HEK293T (cell line): ENCODE measurements around the gene PRC1.
"Not testable (repeated sequence)": the region's sequence is repeated elsewhere in the genome, so short reads cannot be mapped to it uniquely, and the experiment has no call there.

Experiments used
- CTCF ChIA-PET: fragments of 350-600 bp; formaldehyde crosslinking; extraction: SDS; loops from one replicate; lab custom pipeline; 2021; ENCODE audit warnings: antibody characterized with exemption, inconsistent platforms; lab: Yijun Ruan, JAX
- POLR2A ChIA-PET: fragments of 350-600 bp; formaldehyde crosslinking; extraction: SDS; loops from one replicate; lab custom pipeline; 2020; ENCODE audit warnings: antibody characterized with exemption, inconsistent platforms; lab: Yijun Ruan, JAX
- DNase-seq: peaks from one replicate; pipeline ENCODE4 v3.0.0; 2012; ENCODE audit warnings: mixed read lengths; ENCODE audit errors: extremely low spot score
- ARNT ChIP-seq: fragments of 450-650 bp; IDR thresholded peaks from 2 replicates; pipeline ENCODE4 v1.6.1; 2017; ENCODE audit warnings: mild to moderate bottlenecking
- BHLHE40 ChIP-seq: fragments of 450-650 bp; IDR thresholded peaks from 2 replicates; pipeline ENCODE4 v1.6.1; 2016; ENCODE audit warnings: mild to moderate bottlenecking, moderate library complexity, borderline replicate concordance
- CTBP1 ChIP-seq: fragments of 450-650 bp; IDR thresholded peaks from 2 replicates; pipeline ENCODE4 v1.6.1; 2016; ENCODE audit warnings: borderline replicate concordance
- ELF4 ChIP-seq: fragments of 450-650 bp; IDR thresholded peaks from 2 replicates; pipeline ENCODE4 v1.6.1; 2017; ENCODE audit warnings: antibody characterized with exemption
- FOXA1 ChIP-seq: fragments of 450-650 bp; IDR thresholded peaks from 2 replicates; pipeline ENCODE4 v1.6.1; 2016; ENCODE audit warnings: mild to moderate bottlenecking
- FOXK2 ChIP-seq: fragments of 450-650 bp; IDR thresholded peaks from 2 replicates; pipeline ENCODE4 v1.6.1; 2016; ENCODE audit warnings: mild to moderate bottlenecking
- FOXM1 ChIP-seq: fragments of 450-650 bp; IDR thresholded peaks from 2 replicates; pipeline ENCODE4 v1.6.1; 2017; ENCODE audit warnings: mild to moderate bottlenecking, borderline replicate concordance
- HDGF ChIP-seq: fragments of 450-650 bp; IDR thresholded peaks from 2 replicates; pipeline ENCODE4 v1.6.1; 2017; ENCODE audit warnings: antibody characterized with exemption, borderline replicate concordance
- L3MBTL2 ChIP-seq: fragments of 450-650 bp; conservative IDR thresholded peaks from 2 replicates; pipeline ENCODE4 v1.6.1; 2016; ENCODE audit warnings: mild to moderate bottlenecking
- LEF1 ChIP-seq: fragments of 450-650 bp; IDR thresholded peaks from 2 replicates; pipeline ENCODE4 v1.6.1; 2017; ENCODE audit warnings: mild to moderate bottlenecking, borderline replicate concordance
- NFRKB ChIP-seq: fragments of 450-650 bp; IDR thresholded peaks from 2 replicates; pipeline ENCODE4 v1.6.1; 2016; ENCODE audit warnings: mild to moderate bottlenecking, moderate library complexity
- PKNOX1 ChIP-seq: fragments of 450-650 bp; IDR thresholded peaks from 2 replicates; pipeline ENCODE4 v1.6.1; 2016
- SP1 ChIP-seq: fragments of 450-650 bp; IDR thresholded peaks from 2 replicates; pipeline ENCODE4 v1.6.1; 2017
- SUZ12 ChIP-seq: fragments of 450-650 bp; IDR thresholded peaks from 2 replicates; pipeline ENCODE4 v1.6.1; 2016; ENCODE audit warnings: mild to moderate bottlenecking
- TARDBP ChIP-seq: fragments of 450-650 bp; IDR thresholded peaks from 2 replicates; pipeline ENCODE4 v1.6.1; 2016
- ZNF384 ChIP-seq: fragments of 450-650 bp; IDR thresholded peaks from 2 replicates; pipeline ENCODE4 v1.6.1; 2016

Gene PRC1

DNA sequence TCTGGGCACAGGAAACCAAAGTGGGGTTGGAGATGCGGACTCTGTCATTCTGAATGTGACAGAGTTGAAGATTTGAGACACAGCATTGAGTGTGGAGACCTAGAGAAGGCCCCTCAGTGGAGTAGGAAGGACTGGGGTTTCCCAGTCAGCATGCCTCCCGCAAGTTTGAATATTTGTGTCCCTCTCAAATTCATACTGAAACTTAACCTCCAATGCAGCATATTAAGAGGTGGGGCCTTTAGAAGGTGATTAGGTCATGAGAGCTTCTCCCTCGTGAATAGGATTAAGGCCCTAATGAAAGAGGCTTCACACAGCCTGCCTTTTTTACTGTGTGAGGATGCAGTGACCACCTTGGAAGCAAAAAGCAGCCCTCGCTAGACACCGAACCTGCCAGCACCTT lies 70.0 kb downstream of the PRC1 start:
- ChIA-PET POLR2A (no interaction called here), CTCF (interaction anchor here (2.0 kb wide), 1 partner anchor 8 kb away, joined by 13 read pairs; the partner anchor contains the start of gene HDDC3)
- DNase-seq, result no peak
- TF ChIP-seq CTBP1 (no peak), ZNF384 (no peak), PKNOX1 (no peak), HDGF (no peak), L3MBTL2 (no peak), SUZ12 (no peak), LEF1 (no peak), FOXA1 (no peak), TARDBP (no peak), ELF4 (no peak), BHLHE40 (no peak), ARNT (no peak)

DNA sequence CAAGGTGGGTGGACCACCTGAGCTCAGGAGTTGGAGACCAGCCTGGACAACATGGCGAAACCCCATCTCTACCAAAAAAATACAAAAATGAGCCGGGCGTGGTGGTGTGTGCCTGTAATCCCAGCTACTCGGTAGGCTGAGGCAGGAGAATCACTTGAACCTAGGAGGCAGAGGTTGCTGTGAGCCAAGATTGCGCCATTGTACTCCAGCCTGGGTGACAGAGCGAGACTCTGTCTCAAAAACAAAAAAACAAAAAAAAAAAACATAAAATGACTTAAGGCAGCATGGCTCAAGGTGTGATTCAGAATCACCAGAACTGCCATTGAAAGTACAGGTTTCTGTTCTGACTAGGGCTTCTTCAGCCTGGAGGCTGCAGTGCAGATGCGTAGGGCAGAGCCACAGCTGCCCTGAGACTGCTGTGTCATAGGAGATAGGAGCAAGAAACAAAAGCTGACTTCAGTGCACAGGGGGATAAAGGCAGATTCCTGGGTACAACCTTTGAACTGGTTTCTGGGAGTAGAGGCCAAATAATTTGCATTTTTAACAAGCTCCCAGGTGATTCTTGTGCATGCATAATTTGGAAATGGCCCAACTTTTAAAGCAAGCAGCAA lies 71.5 kb downstream of the PRC1 start:
- not testable (repeated sequence) for DNase-seq
- POLR2A ChIA-PET, result interaction anchor here (2.0 to 2.8 kb wide), 2 partner anchors 9 kb away, joined by 8 to 15 read pairs; partner anchors contain the start of gene HDDC3
- CTCF ChIA-PET, result interaction anchor here (0.8 to 2.0 kb wide), 3 partner anchors 9 to 11 kb away, joined by 3 to 13 read pairs (median 8); partner anchors contain the start of gene HDDC3

GRCh38 chr15:90921887-90922286 lies 72.4 kb downstream of the PRC1 start:
- ChIA-PET POLR2A (interaction anchor here (1.5 to 2.8 kb wide), 3 partner anchors 8 to 13 kb away, joined by 4 to 15 read pairs (median 8); partner anchors contain the start of genes HDDC3 and UNC45A), CTCF (interaction anchor here (0.6 to 1.4 kb wide), 3 partner anchors 10 to 22 kb away, joined by 3 to 8 read pairs (median 5); partner anchors contain the start of gene HDDC3)
- TF ChIP-seq ZNF384 (no peak), SP1 (no peak), TARDBP (no peak), CTBP1 (no peak), FOXM1 (no peak), ARNT (no peak), SUZ12 (no peak), FOXA1 (no peak), FOXK2 (no peak), L3MBTL2 (no peak), PKNOX1 (no peak), LEF1 (no peak), BHLHE40 (no peak), NFRKB (no peak), ELF4 (no peak)
- DNase-seq, result no peak

DNA sequence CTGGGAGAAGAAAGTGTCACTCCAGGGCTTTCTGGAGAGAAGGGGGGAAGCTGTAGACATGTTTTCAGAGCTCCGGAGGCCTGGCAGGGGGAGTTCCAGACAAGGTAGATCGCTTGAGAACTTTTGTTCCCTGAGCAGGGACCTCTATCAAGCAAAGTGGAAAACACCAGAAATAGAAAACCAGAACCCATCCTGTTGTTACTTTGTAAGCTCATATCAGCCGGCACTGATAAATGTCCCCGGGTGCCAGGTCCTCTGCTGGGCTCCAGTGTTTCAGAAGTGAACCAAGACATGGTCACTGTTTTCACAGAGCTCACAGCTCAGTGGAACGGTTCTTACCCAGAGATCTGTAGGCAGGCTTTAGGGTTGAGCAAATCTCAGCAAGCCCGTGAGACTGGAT lies 75.5 kb downstream of the PRC1 start:
- ChIA-PET CTCF (no interaction called here), POLR2A (interaction anchor here (1.4 to 2.2 kb wide), 2 partner anchors 13 to 15 kb away, joined by 5 read pairs; partner anchors contain the start of gene MAN2A2)
- TF ChIP-seq FOXA1, result no peak
- TF ChIP-seq SUZ12, result no peak
- TF ChIP-seq L3MBTL2, result no peak
- TF ChIP-seq FOXM1, result no peak
- DNase-seq, result no peak

GRCh38 chr15:90918034-90918788 lies 76.1 kb downstream of the PRC1 start:
- POLR2A ChIA-PET, result interaction anchor here (0.8 to 2.2 kb wide), 3 partner anchors 13 to 15 kb away, joined by 3 to 5 read pairs (median 5); partner anchors contain the start of gene MAN2A2

DNA sequence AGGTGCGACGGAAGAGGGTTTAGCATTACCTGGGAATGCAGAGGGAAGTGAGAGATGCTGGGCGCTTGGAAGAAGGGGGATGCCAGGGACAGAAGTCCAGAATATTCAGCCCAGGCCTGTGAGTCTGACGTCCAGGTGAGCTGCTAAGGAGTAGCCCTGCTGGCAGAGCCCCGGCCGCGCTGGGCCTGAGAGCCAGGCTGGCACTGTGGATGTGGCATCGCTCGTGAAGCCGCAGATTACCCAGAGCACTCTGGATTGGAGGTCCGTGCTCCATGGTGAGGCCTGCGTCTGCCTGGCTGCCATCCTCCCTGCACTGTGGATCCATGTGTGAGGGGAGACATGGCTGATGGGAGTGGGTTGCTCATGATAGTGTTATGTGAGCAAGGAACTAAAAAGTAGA lies 76.8 kb downstream of the PRC1 start:
- no peak for DNase-seq
- CTCF ChIA-PET, result no interaction called here
- POLR2A ChIA-PET, result interaction anchor here (0.8 to 2.2 kb wide), 2 partner anchors 14 to 15 kb away, joined by 3 to 5 read pairs; partner anchors contain the start of gene MAN2A2
- TF ChIP-seq ELF4 (no peak), BHLHE40 (no peak), LEF1 (no peak), FOXM1 (no peak), FOXK2 (no peak), NFRKB (no peak), PKNOX1 (no peak), HDGF (no peak), CTBP1 (no peak), TARDBP (no peak), SP1 (no peak), ZNF384 (no peak), ARNT (no peak), FOXA1 (no peak)

More at GRCh38 chr15:90918034-90918788, 76.1 kb downstream of the PRC1 start:
- DNase-seq, result no peak
- CTCF ChIA-PET, result no interaction called here
- TF ChIP-seq SP1, result no peak
- no peak for TF ChIP-seq L3MBTL2
- no peak for TF ChIP-seq TARDBP
- TF ChIP-seq HDGF, result no peak
- no peak for TF ChIP-seq BHLHE40
- TF ChIP-seq CTBP1, result no peak
- no peak for TF ChIP-seq ELF4
- TF ChIP-seq FOXA1, result no peak
- no peak for TF ChIP-seq ARNT
- no peak for TF ChIP-seq ZNF384
- no peak for TF ChIP-seq SUZ12
